GM10248 (cell line): ENCODE data around the gene SF1.

Experiments used
- CTCF ChIA-PET: fragments of 300-600 bp; sonication (Branson Sonifier 250); formaldehyde crosslinking; extraction: SDS; loops from one replicate; lab custom pipeline; 2021; ENCODE audit warnings: antibody characterized with exemption; lab: Yijun Ruan, JAX
- POLR2A ChIA-PET: fragments of 350-650 bp; sonication (Branson Sonifier 250); formaldehyde crosslinking; extraction: SDS; loops from one replicate; lab custom pipeline; 2020; ENCODE audit warnings: antibody characterized with exemption; lab: Yijun Ruan, JAX
- DNase-seq: peaks from one replicate; pipeline ENCODE4 v3.0.0; 2012; ENCODE audit errors: extremely low spot score
- TF ChIP-seq, protein P1 (sequence below): IDR thresholded peaks from 2 replicates; pipeline ENCODE4 v1.5.1; 2012; ENCODE audit warnings: mild to moderate bottlenecking, low read depth; ENCODE audit errors: extremely low read depth, missing control alignments, control extremely low read depth

Gene SF1

DNA sequence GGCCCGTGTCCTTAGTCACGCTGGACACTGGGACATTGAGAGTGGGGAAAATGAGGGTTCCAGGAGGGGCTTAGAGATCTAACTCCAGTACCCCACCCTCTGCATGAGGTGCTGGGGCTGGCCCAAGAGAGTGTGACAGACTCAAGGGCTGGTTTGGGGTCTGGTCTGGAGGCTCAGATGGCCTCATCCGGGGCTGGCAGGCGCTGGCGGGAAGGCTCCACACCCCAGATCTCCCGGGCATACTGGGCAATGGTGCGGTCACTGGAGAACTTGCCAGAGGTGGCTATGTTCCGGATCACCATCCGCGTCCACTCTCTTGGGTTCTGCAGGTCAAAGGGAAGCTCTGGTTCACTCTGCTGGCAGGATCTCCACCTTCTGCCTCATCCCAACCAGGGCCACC, 31.9 kb downstream of the SF1 start:
- ChIA-PET POLR2A (no interaction called here), CTCF (interaction anchor here (1.0 to 1.6 kb wide), 3 partner anchors 11 to 58 kb away, joined by 4 to 7 read pairs (median 5); no protein-coding TSS in a partner anchor)
- DNase-seq = no peak
- TF ChIP-seq, protein P1, sequence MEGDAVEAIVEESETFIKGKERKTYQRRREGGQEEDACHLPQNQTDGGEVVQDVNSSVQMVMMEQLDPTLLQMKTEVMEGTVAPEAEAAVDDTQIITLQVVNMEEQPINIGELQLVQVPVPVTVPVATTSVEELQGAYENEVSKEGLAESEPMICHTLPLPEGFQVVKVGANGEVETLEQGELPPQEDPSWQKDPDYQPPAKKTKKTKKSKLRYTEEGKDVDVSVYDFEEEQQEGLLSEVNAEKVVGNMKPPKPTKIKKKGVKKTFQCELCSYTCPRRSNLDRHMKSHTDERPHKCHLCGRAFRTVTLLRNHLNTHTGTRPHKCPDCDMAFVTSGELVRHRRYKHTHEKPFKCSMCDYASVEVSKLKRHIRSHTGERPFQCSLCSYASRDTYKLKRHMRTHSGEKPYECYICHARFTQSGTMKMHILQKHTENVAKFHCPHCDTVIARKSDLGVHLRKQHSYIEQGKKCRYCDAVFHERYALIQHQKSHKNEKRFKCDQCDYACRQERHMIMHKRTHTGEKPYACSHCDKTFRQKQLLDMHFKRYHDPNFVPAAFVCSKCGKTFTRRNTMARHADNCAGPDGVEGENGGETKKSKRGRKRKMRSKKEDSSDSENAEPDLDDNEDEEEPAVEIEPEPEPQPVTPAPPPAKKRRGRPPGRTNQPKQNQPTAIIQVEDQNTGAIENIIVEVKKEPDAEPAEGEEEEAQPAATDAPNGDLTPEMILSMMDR = no peak

DNA sequence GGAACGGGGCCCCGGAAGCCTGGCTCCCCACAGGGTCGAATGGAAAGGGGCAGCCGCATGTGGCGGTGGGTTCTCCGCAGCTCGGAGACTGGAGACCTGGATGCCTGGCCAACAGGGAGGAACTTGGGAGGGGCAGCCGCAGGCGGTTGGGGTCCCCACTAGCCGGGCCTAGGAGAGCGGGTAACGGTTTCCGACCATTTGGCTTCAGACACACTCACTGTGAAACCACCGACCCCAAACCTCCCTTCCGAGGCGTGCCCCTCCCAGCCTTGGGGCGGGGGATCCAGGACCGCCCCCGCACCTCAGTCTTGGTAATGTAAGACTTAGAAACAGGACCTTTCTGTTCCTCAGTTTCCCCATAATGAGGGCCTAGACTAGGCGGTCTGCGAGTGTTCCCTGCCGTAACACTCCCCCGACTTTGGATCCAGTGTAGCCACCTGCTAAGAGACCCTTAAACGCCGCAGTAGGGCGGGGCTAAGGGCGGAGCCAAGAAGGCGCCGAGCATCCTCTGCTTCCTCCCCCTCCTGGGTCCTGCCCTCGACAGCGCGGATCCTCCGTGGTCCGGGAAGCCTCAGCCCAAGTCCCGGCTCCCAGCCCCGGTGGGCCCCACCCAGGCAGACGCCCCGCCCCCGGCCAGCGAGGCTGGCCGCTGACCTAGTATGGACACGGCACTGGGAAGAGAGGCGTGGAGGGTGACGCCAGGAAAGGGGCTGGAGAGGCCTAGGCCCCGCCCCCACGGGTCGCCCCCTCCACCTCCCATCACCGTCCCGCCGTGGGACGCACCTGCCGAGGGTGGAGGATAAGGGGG, 32.6 kb downstream of the SF1 start:
- ChIA-PET POLR2A (interaction anchor here (1.0 to 1.1 kb wide), 2 partner anchors 12 to 15 kb away, joined by 3 read pairs; no protein-coding TSS in a partner anchor), CTCF (interaction anchor here (1.6 to 5.2 kb wide), 2 partner anchors 26 to 56 kb away, joined by 7 to 50 read pairs; no protein-coding TSS in a partner anchor)
- peak; percentile 80 for DNase-seq
- TF ChIP-seq, protein P1 = no peak

DNA sequence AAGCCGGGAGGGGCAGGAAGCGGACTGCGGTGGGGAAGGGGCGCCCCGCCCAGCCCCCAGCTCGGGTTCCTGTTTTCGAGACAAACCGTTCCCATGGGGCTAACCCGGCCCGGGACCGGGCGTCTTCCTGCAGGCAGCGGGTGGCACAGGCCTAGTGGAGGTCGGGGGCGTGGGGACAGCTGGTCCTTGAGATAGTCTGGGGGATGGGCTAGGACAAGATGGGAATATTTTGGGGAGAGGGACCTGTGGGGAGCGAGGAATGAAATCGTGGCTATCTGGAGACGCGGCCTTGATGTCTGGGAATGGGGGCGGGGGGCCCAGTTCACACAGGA, 33.2 kb downstream of the SF1 start:
- ChIA-PET POLR2A (interaction anchor here (1.0 to 1.1 kb wide), 2 partner anchors 13 to 16 kb away, joined by 3 read pairs; no protein-coding TSS in a partner anchor), CTCF (interaction anchor here (1.0 to 5.2 kb wide), 4 partner anchors 10 to 55 kb away, joined by 3 to 50 read pairs (median 6); no protein-coding TSS in a partner anchor)

GRCh38 chr11:64744544-64745188, 33.7 kb downstream of the SF1 start:
- CTCF ChIA-PET = interaction anchor here (0.7 to 5.2 kb wide), 14 partner anchors 8 to 388 kb away, joined by 3 to 50 read pairs (median 4); no protein-coding TSS in a partner anchor
- TF ChIP-seq, protein P1 = no peak
- DNase-seq = peak; percentile 52
- POLR2A ChIA-PET = interaction anchor here (0.6 to 1.0 kb wide), 2 partner anchors 13 to 30 kb away, joined by 3 read pairs; no protein-coding TSS in a partner anchor

More for the DNA sequence above, 33.2 kb downstream of the SF1 start:
- TF ChIP-seq, protein P1 = no peak
- peak; percentile 74 for DNase-seq

DNA sequence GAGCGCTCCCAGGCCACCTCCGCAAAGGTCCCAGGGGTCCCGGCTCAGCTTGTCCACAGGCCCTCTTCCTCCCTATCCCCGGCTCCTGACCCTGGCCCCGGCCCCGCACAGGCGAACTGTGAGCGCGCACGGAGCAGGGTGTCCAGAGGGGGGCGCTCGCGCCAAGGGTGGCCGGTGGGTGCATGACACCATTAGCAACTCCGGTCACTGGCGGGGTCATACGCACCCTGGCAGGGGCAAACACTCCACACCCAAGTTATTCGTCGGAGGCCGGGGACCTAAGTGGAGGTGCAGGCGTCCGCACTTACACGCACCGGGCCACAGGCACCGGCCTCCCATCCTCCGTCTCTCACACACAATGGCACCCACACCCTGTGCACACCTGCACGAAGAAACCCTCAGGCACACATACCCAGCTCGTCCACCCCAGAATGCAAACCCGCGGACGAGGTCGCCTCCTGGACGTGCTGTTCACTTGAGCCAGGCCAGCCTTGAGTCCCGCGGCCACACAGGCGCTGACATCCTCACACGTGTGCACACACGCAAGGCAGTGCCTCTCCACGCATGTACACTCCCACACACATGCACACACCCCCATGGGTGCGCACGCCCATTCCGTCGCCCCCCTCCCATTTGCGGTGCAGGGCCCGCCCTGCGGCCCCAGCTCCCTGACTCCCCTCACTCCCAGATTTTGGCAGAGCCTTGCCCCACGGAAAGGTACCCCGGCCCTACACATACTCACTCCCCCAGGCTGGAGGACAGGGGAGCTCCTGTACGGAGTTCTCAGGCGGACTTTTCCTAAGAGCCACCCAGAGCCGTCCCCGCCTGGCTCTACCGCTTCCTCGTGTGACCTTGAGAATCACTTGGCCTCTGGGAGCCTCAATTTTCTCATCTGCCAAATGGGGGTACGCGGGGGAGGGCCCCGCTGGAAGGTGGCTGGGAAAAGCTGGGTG, 34.5 kb downstream of the SF1 start, which contains the start of gene RASGRP2:
TSS of gene RASGRP2 (minus strand) at position 552 of the 953 bp plus-strand sequence. CDS start 1,276 bp downstream, outside the sequence.
- POLR2A ChIA-PET = interaction anchor here (0.6 kb wide), 1 partner anchor 31 kb away, joined by 3 read pairs; no protein-coding TSS in a partner anchor
- DNase-seq = peak; percentile 76
- TF ChIP-seq, protein P1 = peak; percentile 94
- CTCF ChIA-PET = interaction anchor here (0.7 to 5.2 kb wide), 19 partner anchors 8 to 412 kb away, joined by 3 to 50 read pairs (median 4); no protein-coding TSS in a partner anchor
